HEK293 (cell line): ENCODE data around the gene PPP2R5D.

ENCODE experiments used
- CTCF ChIP-seq: fragments of 450-650 bp; formaldehyde crosslinking; IDR thresholded peaks from 2 replicates; pipeline ENCODE4 v1.5.1; 2016; ENCODE audit warnings: missing biosample characterization, missing genetic modification characterization
- PRDM2 ChIP-seq: fragments of 450-650 bp; formaldehyde crosslinking; IDR thresholded peaks from 2 replicates; pipeline ENCODE4 v1.5.1; 2016; ENCODE audit warnings: missing biosample characterization, missing genetic modification characterization, borderline replicate concordance
- ZNF324 ChIP-seq: fragments of 450-650 bp; formaldehyde crosslinking; IDR thresholded peaks from 2 replicates; pipeline ENCODE4 v1.5.1; 2016; ENCODE audit warnings: missing biosample characterization, missing genetic modification characterization
- ZNF529 ChIP-seq: fragments of 450-650 bp; formaldehyde crosslinking; IDR thresholded peaks from 2 replicates; pipeline ENCODE4 v1.5.1; 2017; ENCODE audit warnings: missing genetic modification characterization, missing biosample characterization; ENCODE audit not compliant: insufficient replicate concordance
- ZNF580 ChIP-seq: fragments of 450-650 bp; formaldehyde crosslinking; IDR thresholded peaks from 2 replicates; pipeline ENCODE4 v1.5.1; 2016; ENCODE audit warnings: missing biosample characterization, missing genetic modification characterization

GRCh38 chr6:43029120-43029519 is 44.8 kb downstream of the PPP2R5D start:
- no peak for TF ChIP-seq ZNF529 (tag by site-specific recombination)
- TF ChIP-seq ZNF324 (tag by site-specific recombination): no peak
- no peak for TF ChIP-seq CTCF (tag by site-specific recombination)
- TF ChIP-seq PRDM2 (tag by site-specific recombination): no peak
- TF ChIP-seq ZNF580 (tag by site-specific recombination): no peak
